ENCODE measurements around the gene CD248. TPM values are rescaled to one million over a fixed set of nuclear protein-coding genes. Genes with fewer than 3 reads are reported as not detected.
"Not testable (repeated sequence)": the region's sequence is repeated elsewhere in the genome, so short reads cannot be mapped to it uniquely, and the experiment has no call there.

CD248 gene
- total RNA-seq, 1 donor from 2014 or later: 20.7 TPM

DNA sequence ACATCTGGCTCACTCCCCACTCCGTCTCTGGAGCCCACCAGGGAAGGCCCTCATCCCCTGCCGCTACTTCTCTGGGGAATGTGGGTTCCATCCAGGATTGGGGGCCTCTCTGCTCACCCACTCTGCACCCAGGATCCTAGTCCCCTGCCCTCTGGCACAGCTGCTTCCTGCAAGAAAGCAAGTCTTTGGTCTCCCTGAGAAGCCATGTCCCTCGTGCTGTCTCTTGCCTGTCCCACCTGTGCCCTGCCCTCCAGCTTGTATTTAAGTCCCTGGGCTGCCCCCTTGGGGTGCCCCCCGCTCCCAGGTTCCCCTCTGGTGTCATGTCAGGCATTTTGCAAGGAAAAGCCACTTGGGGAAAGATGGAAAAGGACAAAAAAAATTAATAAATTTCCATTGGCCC lies 39.8 kb downstream of the CD248 start:
- not testable (repeated sequence) for DNase-seq (ENCODE audit: low spot score)

DNA sequence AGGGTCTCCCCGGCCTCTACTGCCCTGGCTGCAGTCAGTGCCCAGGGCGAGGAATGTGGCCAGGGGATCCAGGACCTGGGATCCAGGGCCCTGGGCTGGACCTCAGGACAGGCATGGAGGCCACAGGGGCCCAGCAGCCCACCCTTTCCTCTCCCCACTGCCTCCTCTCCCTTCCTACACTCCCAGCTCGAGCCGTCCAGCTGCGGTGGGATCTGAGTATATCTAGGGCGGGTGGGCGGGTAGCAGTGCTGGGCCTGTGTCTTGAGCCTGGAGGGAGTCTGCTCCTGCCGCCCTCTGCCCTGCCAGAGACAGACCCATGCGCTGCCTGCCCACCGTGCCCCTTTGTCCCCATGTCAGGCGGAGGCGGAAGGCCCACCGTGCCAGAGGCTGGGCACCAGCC lies 40.2 kb downstream of the CD248 start:
- not testable (repeated sequence) for DNase-seq (ENCODE audit: low spot score)

DNA sequence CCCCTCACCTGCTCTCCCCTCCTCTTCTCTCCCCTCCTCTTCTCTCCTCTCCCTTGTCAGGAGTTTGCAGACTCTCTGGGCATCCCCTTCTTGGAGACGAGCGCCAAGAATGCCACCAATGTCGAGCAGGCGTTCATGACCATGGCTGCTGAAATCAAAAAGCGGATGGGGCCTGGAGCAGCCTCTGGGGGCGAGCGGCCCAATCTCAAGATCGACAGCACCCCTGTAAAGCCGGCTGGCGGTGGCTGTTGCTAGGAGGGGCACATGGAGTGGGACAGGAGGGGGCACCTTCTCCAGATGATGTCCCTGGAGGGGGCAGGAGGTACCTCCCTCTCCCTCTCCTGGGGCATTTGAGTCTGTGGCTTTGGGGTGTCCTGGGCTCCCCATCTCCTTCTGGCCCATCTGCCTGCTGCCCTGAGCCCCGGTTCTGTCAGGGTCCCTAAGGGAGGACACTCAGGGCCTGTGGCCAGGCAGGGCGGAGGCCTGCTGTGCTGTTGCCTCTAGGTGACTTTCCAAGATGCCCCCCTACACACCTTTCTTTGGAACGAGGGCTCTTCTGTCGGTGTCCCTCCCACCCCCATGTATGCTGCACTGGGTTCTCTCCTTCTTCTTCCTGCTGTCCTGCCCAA lies 40.7 kb downstream of the CD248 start:
- DNase-seq (ENCODE audit: low spot score): no peak

DNA sequence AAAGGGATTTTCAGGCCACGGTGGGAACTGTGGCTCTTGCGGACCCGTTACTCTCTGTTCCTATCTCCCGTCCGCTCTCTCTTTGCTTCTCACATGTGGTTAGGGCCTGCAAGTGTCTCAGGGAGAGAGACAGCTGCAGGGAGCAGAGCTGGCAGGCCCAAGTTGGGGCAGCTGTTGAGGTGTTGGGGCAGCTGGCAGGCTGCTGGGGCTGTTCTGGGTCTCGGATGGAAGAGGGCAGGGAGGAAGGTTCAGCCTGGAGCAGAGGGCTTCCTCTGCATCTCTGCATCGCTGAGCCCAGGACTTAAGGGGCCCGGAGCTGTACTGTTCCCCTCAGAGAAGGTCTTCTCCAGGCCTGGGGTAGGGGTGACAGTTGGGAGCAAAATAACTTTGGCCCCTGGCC lies 41.4 kb downstream of the CD248 start:
- DNase-seq (ENCODE audit: low spot score): no peak

DNA sequence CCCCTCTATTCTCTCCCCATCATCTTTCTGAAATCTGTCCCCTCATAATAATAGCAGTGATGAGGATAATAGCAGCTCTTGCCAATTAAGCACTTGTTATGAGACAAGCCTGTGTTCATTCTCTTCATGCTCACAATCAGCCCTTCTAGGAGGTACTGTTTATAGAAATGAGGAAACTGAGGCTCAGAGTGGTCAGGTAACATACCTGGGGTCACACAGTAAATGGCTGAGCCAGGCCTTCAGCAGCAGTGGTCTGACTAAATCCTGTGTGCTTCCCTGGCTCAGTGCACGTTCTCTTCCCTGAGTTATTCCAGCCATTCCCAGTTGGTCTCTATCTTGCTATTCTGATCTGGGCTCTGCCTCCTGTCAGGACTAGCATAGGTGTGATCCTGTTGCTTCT lies 42.6 kb downstream of the CD248 start:
- no peak for DNase-seq (ENCODE audit: low spot score)

DNA sequence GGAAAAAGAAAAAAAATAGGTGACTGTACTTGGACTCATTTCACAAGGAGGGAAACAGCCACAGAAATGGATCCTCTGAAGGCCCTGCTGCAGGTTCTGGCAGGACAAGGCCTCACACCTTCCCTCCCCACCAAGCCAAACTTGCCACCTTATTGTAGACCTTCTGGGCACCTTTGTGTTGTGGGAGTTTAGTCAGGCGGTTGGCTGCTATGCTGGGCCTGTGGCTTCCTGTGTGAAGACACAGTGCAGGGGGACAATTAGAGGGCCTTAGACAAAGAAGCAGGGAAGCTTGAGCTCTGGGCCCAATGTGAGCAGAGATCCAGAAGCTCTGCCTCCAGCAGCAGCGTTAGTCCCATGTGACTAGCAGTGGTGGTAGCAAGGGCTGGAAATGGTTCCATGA lies 44.2 kb downstream of the CD248 start:
- DNase-seq (ENCODE audit: low spot score): no peak

DNA sequence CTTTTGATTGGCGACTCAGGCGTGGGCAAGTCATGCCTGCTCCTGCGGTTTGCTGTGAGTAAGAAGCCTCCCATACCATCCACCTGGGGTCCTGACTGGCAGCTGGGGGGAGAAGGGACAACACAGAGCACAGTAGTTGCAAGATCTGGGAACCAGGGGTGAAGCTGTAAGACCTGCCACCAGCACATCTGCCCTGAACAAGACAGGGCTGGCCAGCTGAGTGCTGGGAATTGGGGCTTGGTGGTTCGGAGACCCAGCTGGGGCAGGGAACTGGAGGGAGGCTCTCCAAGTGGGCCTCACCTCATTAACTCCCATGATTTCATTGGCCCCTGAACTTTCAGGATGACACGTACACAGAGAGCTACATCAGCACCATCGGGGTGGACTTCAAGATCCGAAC lies 45.0 kb downstream of the CD248 start:
- DNase-seq (ENCODE audit: low spot score): no peak

DNA sequence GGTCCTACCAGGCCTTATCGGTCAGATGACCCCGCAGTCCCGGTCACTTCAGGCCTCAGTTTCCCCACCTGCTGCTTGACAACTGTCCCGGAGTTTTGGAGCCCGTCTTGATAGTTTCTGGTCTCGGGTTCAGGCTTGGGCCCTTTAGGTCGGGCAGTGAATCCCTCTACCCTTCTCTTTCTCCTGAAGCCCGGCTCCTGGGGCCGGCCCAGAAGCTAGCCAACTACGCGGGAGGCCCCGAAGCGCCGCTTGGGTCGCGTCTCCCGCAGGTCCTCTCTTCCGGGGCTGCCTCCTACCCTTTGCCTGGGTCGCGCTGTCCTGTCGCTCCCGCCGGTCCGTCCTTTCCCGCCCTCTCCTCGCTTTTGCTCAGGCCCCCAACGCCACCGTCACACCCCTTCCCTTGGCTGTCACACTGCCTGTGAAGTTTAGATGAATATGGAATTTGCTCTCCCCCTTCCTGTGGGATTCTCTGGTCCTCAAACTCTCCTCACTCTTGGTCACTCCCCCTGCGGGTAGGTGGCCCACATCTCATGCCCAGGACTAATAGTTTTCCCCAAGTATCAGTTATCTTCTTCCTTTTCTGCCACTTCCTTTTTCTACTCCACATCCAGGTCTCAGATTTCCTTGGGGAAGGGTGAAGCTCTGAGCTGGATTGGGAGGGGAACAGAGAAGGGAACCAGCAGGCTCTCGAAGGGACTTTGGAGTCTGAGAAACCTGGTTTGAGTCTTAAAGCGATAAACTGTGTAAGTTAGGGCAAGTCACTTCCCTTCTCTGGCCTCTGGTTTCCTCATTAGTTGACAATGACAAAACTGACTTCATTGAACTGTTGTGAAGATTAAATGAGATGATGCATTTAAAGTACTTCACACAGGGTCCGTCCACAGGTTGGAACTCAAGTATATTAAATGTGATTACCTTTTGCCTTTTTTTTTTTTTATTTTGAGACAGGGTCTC lies 47.6 kb downstream of the CD248 start:
- peak; percentile 38 for DNase-seq (ENCODE audit: low spot score)

DNA sequence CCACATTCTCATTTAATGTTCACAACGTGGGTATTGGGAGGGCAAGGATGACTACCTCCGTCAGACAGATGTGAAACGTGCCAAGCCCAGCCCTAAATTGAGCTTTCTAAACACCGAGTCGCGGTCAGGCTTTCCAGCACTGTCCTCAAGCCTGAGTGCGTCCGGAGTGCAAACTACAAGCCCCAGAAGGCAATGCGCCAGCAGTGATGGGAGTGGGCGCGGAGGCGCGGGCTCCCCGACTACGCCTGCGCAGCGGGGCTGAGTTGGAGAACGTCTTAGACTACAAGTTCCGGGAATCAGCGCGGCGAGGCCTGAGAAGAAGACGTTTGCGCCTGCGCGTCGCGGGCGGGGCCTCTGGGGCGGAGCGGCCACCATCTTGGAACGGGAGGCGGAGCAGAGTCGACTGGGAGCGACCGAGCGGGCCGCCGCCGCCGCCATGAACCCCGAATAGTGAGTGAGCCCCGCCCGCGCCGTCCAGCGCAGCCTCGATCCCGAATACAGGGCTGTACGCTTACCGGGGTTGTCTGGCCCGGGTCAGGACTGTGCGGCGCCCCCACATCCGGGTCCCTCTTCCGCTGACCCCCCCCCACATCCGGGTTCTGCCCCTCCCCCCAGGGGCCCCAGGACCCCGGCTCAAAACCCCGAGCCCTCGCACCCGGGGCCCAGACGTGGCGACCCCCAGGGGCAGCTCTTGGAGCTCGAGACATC lies 48.4 kb downstream of the CD248 start, which contains the start of gene RAB1B:
Gene RAB1B (plus strand): TSS at position 396 of the 708 bp plus-strand sequence. CDS start 41 bp downstream, at position 437.
- DNase-seq (ENCODE audit: low spot score): peak; percentile 100

DNA sequence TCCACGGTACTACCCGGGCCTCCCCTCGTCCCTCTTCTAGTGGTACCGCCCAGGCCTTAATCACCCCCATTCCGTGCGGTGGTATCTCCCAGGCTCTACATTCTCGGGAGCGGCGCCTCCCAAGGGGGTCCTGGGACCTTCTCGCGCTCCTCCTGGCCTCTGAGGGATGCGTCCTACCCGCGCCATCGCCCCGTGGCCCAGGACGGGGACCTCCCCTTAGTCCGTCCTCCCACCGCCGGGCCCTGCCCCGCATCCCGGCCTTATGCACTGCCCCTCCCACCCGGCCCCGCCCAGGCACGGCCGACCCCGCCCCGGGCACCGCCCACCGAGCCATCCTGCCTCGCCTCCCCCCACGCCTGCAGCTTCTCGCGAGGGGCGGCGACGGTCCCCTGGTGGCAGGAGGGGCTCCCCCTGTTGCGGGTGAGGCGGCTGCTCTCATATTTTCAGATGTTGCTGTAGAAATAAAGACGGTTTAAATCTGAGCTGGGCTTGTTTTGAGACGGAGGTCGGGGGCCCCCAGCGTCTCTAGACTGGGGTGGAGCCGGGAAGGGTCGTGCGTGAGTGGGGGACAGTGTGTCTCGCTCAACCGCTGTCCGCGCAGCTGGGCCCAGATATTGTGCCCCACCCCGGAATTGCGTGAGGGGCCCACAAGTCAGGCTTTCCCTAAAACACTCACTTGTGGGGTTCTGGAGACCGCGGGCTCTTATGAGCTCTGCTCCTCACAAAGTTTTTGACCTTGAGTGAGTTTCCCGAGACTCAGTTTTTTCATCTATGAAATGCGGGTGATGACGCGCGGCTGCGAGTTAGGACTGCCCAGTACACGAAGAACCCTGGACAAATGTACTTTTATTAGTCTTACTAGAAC lies 49.2 kb downstream of the CD248 start:
- DNase-seq (ENCODE audit: low spot score): peak; percentile 93

DNA sequence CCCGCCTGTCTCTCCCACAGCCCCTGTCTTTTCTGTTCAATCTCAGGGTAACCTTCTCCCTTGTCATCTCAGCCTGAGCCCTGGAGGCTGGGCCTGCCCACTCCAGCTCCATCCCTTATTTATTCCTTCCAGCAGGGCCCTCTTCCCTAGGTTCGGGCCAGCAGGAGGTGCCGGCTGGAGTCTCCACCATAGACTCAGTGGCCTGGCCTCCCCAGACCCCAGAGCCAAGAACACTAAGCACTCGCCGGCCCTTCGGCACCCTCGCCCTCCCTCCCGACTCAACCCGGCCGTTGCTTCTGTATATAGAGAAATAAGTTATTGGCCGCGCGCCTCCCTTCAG lies 49.8 kb downstream of the CD248 start:
- no peak for DNase-seq (ENCODE audit: low spot score)

DNA sequence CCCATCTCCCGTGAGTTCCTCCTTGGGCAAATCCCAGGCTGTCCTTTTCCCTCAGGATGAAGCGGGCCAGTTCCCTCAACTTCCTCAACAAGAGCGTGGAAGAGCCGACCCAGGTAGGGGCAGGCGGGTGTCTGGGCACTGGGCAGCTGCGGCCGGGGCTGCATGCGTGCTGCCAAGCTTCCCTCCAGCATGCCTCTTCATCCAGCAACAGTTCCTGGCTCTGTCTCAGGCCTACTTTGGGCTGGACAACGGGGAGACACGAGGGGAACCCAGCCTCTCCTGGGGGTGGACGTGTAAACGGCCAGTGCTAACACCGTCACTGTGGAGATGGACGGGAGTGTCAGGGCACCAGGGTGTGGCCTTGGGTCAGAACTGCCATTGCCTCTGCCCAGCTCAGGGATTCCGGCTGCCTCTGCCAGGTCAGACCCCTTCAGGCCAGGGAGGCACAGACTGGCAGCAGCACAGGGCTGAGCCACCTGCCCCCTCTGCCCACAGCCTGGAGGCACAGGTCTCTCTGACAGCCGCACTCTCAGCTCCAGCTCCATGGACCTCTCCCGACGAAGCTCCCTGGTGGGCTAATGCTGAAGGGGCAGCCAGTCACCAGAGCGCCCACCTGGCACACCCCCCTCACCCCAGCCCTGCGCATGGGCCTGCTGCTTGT lies 50.3 kb downstream of the CD248 start:
- DNase-seq (ENCODE audit: low spot score): no peak

DNA sequence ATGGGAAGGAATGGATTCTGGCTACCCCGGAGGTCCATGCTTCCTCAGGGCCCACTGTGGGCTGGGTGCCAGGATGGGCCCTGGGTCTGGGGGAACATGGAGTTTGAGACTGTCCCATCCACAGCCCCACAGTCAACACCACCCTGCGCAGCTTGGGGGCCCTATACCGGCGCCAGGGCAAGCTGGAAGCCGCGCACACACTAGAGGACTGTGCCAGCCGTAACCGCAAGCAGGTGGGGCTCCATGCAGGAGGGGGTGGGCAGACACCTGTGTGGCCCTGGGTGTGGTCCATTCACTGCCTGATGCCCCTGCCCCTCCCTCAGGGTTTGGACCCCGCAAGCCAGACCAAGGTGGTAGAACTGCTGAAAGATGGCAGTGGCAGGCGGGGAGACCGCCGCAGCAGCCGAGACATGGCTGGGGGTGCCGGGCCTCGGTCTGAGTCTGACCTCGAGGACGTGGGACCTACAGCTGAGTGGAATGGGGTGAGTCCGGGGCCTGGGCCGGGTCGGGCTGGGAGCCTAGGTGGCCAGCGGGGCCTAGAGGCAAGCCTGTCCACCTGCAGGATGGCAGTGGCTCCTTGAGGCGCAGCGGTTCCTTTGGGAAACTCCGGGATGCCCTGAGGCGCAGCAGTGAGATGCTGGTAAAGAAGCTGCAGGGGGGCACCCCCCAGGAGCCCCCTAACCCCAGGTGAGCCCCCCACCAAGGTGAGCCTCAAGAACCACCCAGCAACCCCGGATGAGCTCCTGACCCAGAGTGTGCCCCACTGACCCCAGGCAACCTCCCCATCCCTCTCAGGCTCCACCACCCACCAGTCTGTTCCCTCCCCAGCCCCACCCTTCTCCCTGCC lies 51.1 kb downstream of the CD248 start:
- DNase-seq (ENCODE audit: low spot score): no peak

DNA sequence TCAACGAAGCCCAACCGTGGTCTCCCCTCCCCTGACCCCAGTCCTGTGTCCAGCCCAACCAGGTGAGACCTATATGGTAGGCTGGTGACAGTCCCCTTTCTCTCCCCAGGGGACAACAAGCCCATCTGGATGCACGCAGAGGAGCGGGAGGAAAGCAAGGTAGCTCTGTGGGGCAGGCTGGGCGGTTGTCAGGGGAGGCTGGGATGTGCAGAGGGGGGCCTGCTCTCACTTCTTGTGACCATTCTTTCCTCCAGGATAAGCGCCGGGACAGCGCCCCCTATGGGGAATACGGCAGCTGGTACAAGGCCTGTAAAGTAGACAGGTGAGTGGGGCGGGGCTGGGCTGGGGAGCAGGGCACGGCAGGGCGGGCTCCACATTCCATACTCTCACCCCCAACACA lies 51.9 kb downstream of the CD248 start:
- no peak for DNase-seq (ENCODE audit: low spot score)

Other genes with a start within 250 kb of the CD248 start
- 42.6 TPM for gene PACS1, start 246.8 kb downstream of the CD248 start, total RNA-seq (ENCODE audit: insufficient read depth, low replicate concordance)
- gene KLC2, start 59.3 kb downstream of the CD248 start, total RNA-seq (ENCODE audit: insufficient read depth, low replicate concordance): 20.0 TPM
- 34.7 TPM for gene RAB1B, start 48.4 kb downstream of the CD248 start, total RNA-seq (ENCODE audit: insufficient read depth, low replicate concordance)
- gene CNIH2, start 38.9 kb downstream of the CD248 start, total RNA-seq (ENCODE audit: insufficient read depth, low replicate concordance): not detected
- 129 TPM for gene YIF1A, start 27.9 kb downstream of the CD248 start, total RNA-seq (ENCODE audit: insufficient read depth, low replicate concordance)
- gene TMEM151A, start 25.1 kb downstream of the CD248 start, total RNA-seq (ENCODE audit: insufficient read depth, low replicate concordance): 0.24 TPM
- 4.8 TPM for gene RIN1, start 19.4 kb upstream of the CD248 start, total RNA-seq (ENCODE audit: insufficient read depth, low replicate concordance)
- 21.9 TPM for gene BRMS1, start 28.1 kb upstream of the CD248 start, total RNA-seq (ENCODE audit: insufficient read depth, low replicate concordance)
- 41.9 TPM for gene B4GAT1, start 30.6 kb upstream of the CD248 start, total RNA-seq (ENCODE audit: insufficient read depth, low replicate concordance)
- gene SLC29A2, start 54.7 kb upstream of the CD248 start, total RNA-seq (ENCODE audit: insufficient read depth, low replicate concordance): 1.4 TPM
- 2.4 TPM for gene NPAS4, start 104.0 kb upstream of the CD248 start, total RNA-seq (ENCODE audit: insufficient read depth, low replicate concordance)
- gene MRPL11, start 121.8 kb upstream of the CD248 start, total RNA-seq (ENCODE audit: insufficient read depth, low replicate concordance): 58.0 TPM
- 12.5 TPM for gene PELI3, start 149.9 kb upstream of the CD248 start, total RNA-seq (ENCODE audit: insufficient read depth, low replicate concordance)
- gene DPP3, start 163.4 kb upstream of the CD248 start, total RNA-seq (ENCODE audit: insufficient read depth, low replicate concordance): 24.6 TPM
- gene BBS1, start 193.6 kb upstream of the CD248 start, total RNA-seq (ENCODE audit: insufficient read depth, low replicate concordance): 18.1 TPM
- 5.8 TPM for gene ZDHHC24, start 229.0 kb upstream of the CD248 start, total RNA-seq (ENCODE audit: insufficient read depth, low replicate concordance)
- not detected for gene ACTN3, start 229.9 kb upstream of the CD248 start, total RNA-seq (ENCODE audit: insufficient read depth, low replicate concordance)